T-helper 17 cell (primary cell): ENCODE results near the gene YJU2. TPM values are rescaled to one million over a fixed set of nuclear protein-coding genes. Genes with fewer than 3 reads are reported as not detected.

Experiments used
- total RNA-seq, 4 donors: library from RNA in 2 of 4; stranded (reverse) in 2 of 4; gene quantifications; one replicate each; pipeline ENCODE4 v1.2.3 and lab custom pipeline; 2022 to 2026

Gene YJU2
- total RNA-seq, 2 donors from 2014 or later, result 34.9 to 46.1 TPM

Other genes starting within 250 kb of the YJU2 start
- 10 to 100 TPM; 20.8 to 22.7 TPM for gene PIAS4, start 239.3 kb upstream of the YJU2 start, total RNA-seq
- 10 to 100 TPM; 47.3 to 51.1 TPM for gene ZBTB7A, start 180.2 kb upstream of the YJU2 start, total RNA-seq
- gene MAP2K2, start 123.0 kb upstream of the YJU2 start, total RNA-seq, result 10 to 100 TPM; 94.3 to 94.6 TPM
- under 1 TPM in 1 of 2 donors, not detected in 1; 0.82 TPM for gene CREB3L3, start 93.4 kb upstream of the YJU2 start, total RNA-seq
- gene SIRT6, start 64.5 kb upstream of the YJU2 start, total RNA-seq, result 10 to 100 TPM; 18.5 to 21.8 TPM
- gene ANKRD24, start 64.4 kb upstream of the YJU2 start, total RNA-seq, result under 1 TPM; 0.75 to 0.91 TPM
- not detected for gene EBI3, start 17.6 kb upstream of the YJU2 start, total RNA-seq
- gene SHD, start 32.2 kb downstream of the YJU2 start, total RNA-seq, result not detected
- 1 to 10 TPM; 5.2 to 7.9 TPM for gene TMIGD2, start 55.3 kb downstream of the YJU2 start, total RNA-seq
- gene FSD1, start 57.5 kb downstream of the YJU2 start, total RNA-seq, result 1 to 10 TPM; 1.5 to 2.9 TPM
- gene STAP2, start 91.7 kb downstream of the YJU2 start, total RNA-seq, result 1 to 10 TPM; 1.9 to 3.3 TPM
- 10 to 100 TPM; 13.0 to 15.1 TPM for gene MPND, start 96.5 kb downstream of the YJU2 start, total RNA-seq
- gene SH3GL1, start 153.5 kb downstream of the YJU2 start, total RNA-seq, result 10 to 100 TPM; 51.1 to 56.6 TPM
- gene CHAF1A, start 155.6 kb downstream of the YJU2 start, total RNA-seq, result 10 to 100 TPM; 25.5 to 33.4 TPM
- 10 to 100 TPM; 49.5 to 68.7 TPM for gene UBXN6, start 210.7 kb downstream of the YJU2 start, total RNA-seq
- 10 to 100 TPM; 22.0 to 26.5 TPM for gene HDGFL2, start 225.2 kb downstream of the YJU2 start, total RNA-seq